HT1080 (cell line): ENCODE results near the gene GSK3B. TPM values are rescaled to one million over a fixed set of nuclear protein-coding genes. Genes with fewer than 3 reads are reported as not detected.
A peak's percentile ranks its signal among the peaks of the same experiment; 100 is the strongest.
"Not testable (repeated sequence)": the region's sequence is repeated elsewhere in the genome, so short reads cannot be mapped to it uniquely, and the experiment has no call there.

Experiments used
- DNase-seq: peaks from one replicate; pipeline ENCODE4 v3.0.0-alpha.2; 2015; ENCODE audit warnings: low read depth
- total RNA-seq: library from RNA; depleted of rRNA; stranded (reverse); fragments of >200 nt; shearing (Covaris generic); gene quantifications from 2 replicates; pipeline ENCODE4 v1.2.3, GENCODE V29; 2014

The GSK3B gene
- total RNA-seq, 1 experiment from 2014 or later, result 65.8 TPM

GRCh38 chr3:119939077-119939476 lies 155.2 kb downstream of the GSK3B start:
- no peak for DNase-seq

GRCh38 chr3:119937229-119937628 lies 157.0 kb downstream of the GSK3B start:
- DNase-seq, result peak; percentile 42

- DNase-seq, result no peak
Measured at GRCh38 chr3:119934249-119934648, 160.0 kb downstream of the GSK3B start.

GRCh38 chr3:119933207-119933606 lies 161.0 kb downstream of the GSK3B start:
- no peak for DNase-seq

- no peak for DNase-seq
Measured at GRCh38 chr3:119930286-119930685, 164.0 kb downstream of the GSK3B start.

- DNase-seq, result no peak
Measured at GRCh38 chr3:119927190-119927589, 167.1 kb downstream of the GSK3B start.

GRCh38 chr3:119924111-119925094 lies 169.8 kb downstream of the GSK3B start:
- no peak for DNase-seq

- DNase-seq, result peak; percentile 42
Measured at GRCh38 chr3:119918992-119919933, 175.0 kb downstream of the GSK3B start.

GRCh38 chr3:119913021-119913420 lies 181.2 kb downstream of the GSK3B start:
- no peak for DNase-seq

GRCh38 chr3:119912220-119912619 lies 182.0 kb downstream of the GSK3B start:
- no peak for DNase-seq

- no peak for DNase-seq
Measured at GRCh38 chr3:119911748-119912147, 182.5 kb downstream of the GSK3B start.

- no peak for DNase-seq
Measured at GRCh38 chr3:119902061-119902460, 192.2 kb downstream of the GSK3B start.

- no peak for DNase-seq
Measured at GRCh38 chr3:119901148-119901547, 193.1 kb downstream of the GSK3B start.

- no peak for DNase-seq
Measured at GRCh38 chr3:119899192-119899511, 195.1 kb downstream of the GSK3B start.

- no peak for DNase-seq
Measured at GRCh38 chr3:119898478-119899191, 195.6 kb downstream of the GSK3B start.

- no peak for DNase-seq
Measured at GRCh38 chr3:119894195-119894594, 200.1 kb downstream of the GSK3B start.

- no peak for DNase-seq
Measured at GRCh38 chr3:119893769-119894168, 200.5 kb downstream of the GSK3B start.

- DNase-seq, result peak; percentile 60
Measured at GRCh38 chr3:119891944-119892721, 202.1 kb downstream of the GSK3B start.

GRCh38 chr3:119888681-119889080 lies 205.6 kb downstream of the GSK3B start:
- not testable (repeated sequence) for DNase-seq

GRCh38 chr3:119885746-119886530 lies 208.3 kb downstream of the GSK3B start:
- no peak for DNase-seq
